BLaER1 treated with 17β-estradiol and CSF1 and Interleukin-3, amounts not matched to agents 10 nM and 100 nM (cell line): ENCODE data around the gene CD27.

Experiments used
- H3K27ac ChIP-seq, 11 experiments: shearing (Covaris generic); formaldehyde crosslinking; 2 replicates each; pipeline ENCODE4 v1.8.1; 2022
- H3K27me3 ChIP-seq, 11 experiments: shearing (Covaris generic); formaldehyde crosslinking; 2 replicates each; pipeline ENCODE4 v1.8.1; 2022
- H3K36me3 ChIP-seq, 11 experiments: shearing (Covaris generic); formaldehyde crosslinking; 2 replicates each; pipeline ENCODE4 v1.8.1; 2022
- H3K4me1 ChIP-seq, 10 experiments: shearing (Covaris generic); formaldehyde crosslinking; 2 replicates each; pipeline ENCODE4 v1.8.1; 2022
- H3K4me2 ChIP-seq, 11 experiments: shearing (Covaris generic); formaldehyde crosslinking; 2 replicates each; pipeline ENCODE4 v1.8.1; 2022
- H3K4me3 ChIP-seq, 10 experiments: shearing (Covaris generic); formaldehyde crosslinking; 2 replicates each; pipeline ENCODE4 v1.8.1; 2022
- H3K9ac ChIP-seq, 11 experiments: shearing (Covaris generic); formaldehyde crosslinking; 2 replicates each; pipeline ENCODE4 v1.8.1; 2022
- H3K9me3 ChIP-seq, 11 experiments: shearing (Covaris generic); formaldehyde crosslinking; replicated peaks in 1 of 11; 2 replicates each; pipeline ENCODE4 v1.8.1; 2022
- H4K20me1 ChIP-seq, 11 experiments: shearing (Covaris generic); formaldehyde crosslinking; 2 replicates each; pipeline ENCODE4 v1.8.1; 2022
- Cebpa-rat ChIP-seq, 11 experiments: shearing (Covaris generic); IDR thresholded peaks; 2 replicates each; pipeline ENCODE4 v1.8.1; 2022

CD27 gene

GRCh38 chr12:6430124-6430989 is 14.4 kb upstream of the CD27 start:
- no peaks in the 10 kb centered on the region for H3K36me3 ChIP-seq
- peak overlapping the region; percentile 60 to 87 (median 76) for H3K4me2 ChIP-seq
- H3K9me3 ChIP-seq, result no peaks in the 10 kb centered on the region
- H3K27me3 ChIP-seq, result no peaks in the 10 kb centered on the region
- H4K20me1 ChIP-seq, result no peaks in the 10 kb centered on the region
- peak overlapping the region in 5 of 10 experiments; percentile 0 to 45 (median 13); a peak in 3 of 20 replicates for H3K4me3 ChIP-seq
- H3K27ac ChIP-seq, result peak overlapping the region; percentile 62 to 98 (median 76); a peak in 21 of 22 replicates
- H3K9ac ChIP-seq, result peak overlapping the region; percentile 44 to 75 (median 61); a peak in 19 of 22 replicates
- H3K4me1 ChIP-seq, result peaks cover 72 to 97% (median 92%) of the 10 kb centered on the region in 10 experiments
- TF ChIP-seq Cebpa-rat (IDR thresholded peaks at IDR 0.05), result peak in 2 of 11 experiments; percentile 11 to 69; a peak in 3 of 22 replicates

- Histone ChIP-seq H3K27ac (peak overlapping the region in 3 of 11 experiments; percentile 27 to 98 (median 76); a peak in 2 of 22 replicates), H3K9ac (no peak overlapping the region), H3K4me1 (peaks cover 46 to 71% (median 67%) of the 10 kb centered on the region in 10 experiments), H3K4me2 (peak overlapping the region in 8 of 11 experiments; percentile 33 to 76 (median 64); a peak in 14 of 22 replicates), H3K36me3 (no peaks in the 10 kb centered on the region), H3K4me3 (no peak overlapping the region), H3K27me3 (no peaks in the 10 kb centered on the region), H4K20me1 (no peaks in the 10 kb centered on the region), H3K9me3 (no peaks in the 10 kb centered on the region)
- TF ChIP-seq Cebpa-rat (IDR thresholded peaks at IDR 0.05), result no peak
Measured at GRCh38 chr12:6432991-6433390, 11.8 kb upstream of the CD27 start.

GRCh38 chr12:6434205-6435140 is 10.3 kb upstream of the CD27 start:
- no peak for TF ChIP-seq Cebpa-rat (IDR thresholded peaks at IDR 0.05)
- Histone ChIP-seq H3K9ac (no peak overlapping the region), H3K4me2 (peak overlapping the region in 10 of 11 experiments; percentile 20 to 76 (median 64); a peak in 18 of 22 replicates)

GRCh38 chr12:6435961-6436715 is 8.6 kb upstream of the CD27 start:
- Histone ChIP-seq H3K4me1 (peaks cover 24 to 52% (median 39%) of the 10 kb centered on the region in 10 experiments), H3K4me3 (no peak overlapping the region), H3K4me2 (no peak overlapping the region), H3K36me3 (no peaks in the 10 kb centered on the region), H4K20me1 (no peaks in the 10 kb centered on the region), H3K9me3 (no peaks in the 10 kb centered on the region), H3K27ac (no peak overlapping the region), H3K27me3 (no peaks in the 10 kb centered on the region), H3K9ac (no peak overlapping the region)
- no peak for TF ChIP-seq Cebpa-rat (IDR thresholded peaks at IDR 0.05)

More at GRCh38 chr12:6434205-6435140, 10.3 kb upstream of the CD27 start:
- H3K27ac ChIP-seq, result peak overlapping the region in 2 of 11 experiments; percentile 15 to 35; a peak in 1 of 22 replicates
- H3K9me3 ChIP-seq, result no peaks in the 10 kb centered on the region
- no peak overlapping the region for H3K4me3 ChIP-seq
- peaks cover 38 to 61% (median 55%) of the 10 kb centered on the region in 10 experiments for H3K4me1 ChIP-seq
- no peaks in the 10 kb centered on the region for H3K27me3 ChIP-seq
- H4K20me1 ChIP-seq, result no peaks in the 10 kb centered on the region
- no peaks in the 10 kb centered on the region for H3K36me3 ChIP-seq

- H3K27me3 ChIP-seq, result no peaks in the 10 kb centered on the region
- no peaks in the 10 kb centered on the region for H3K36me3 ChIP-seq
- no peak overlapping the region for H3K27ac ChIP-seq
- no peak overlapping the region for H3K4me3 ChIP-seq
- TF ChIP-seq Cebpa-rat (IDR thresholded peaks at IDR 0.05), result no peak
- H3K9me3 ChIP-seq, result no peaks in the 10 kb centered on the region
- H3K9ac ChIP-seq, result no peak overlapping the region
- no peaks in the 10 kb centered on the region for H4K20me1 ChIP-seq
- H3K4me2 ChIP-seq, result no peak overlapping the region
- H3K4me1 ChIP-seq, result peaks cover 17 to 52% (median 36%) of the 10 kb centered on the region in 10 experiments
Measured at GRCh38 chr12:6437586-6437985, 7.2 kb upstream of the CD27 start.

GRCh38 chr12:6438345-6438744 is 6.4 kb upstream of the CD27 start:
- no peaks in the 10 kb centered on the region for H3K36me3 ChIP-seq
- H3K4me3 ChIP-seq, result no peak overlapping the region
- H3K9ac ChIP-seq, result no peak overlapping the region
- H3K9me3 ChIP-seq, result no peaks in the 10 kb centered on the region
- no peak overlapping the region for H3K27ac ChIP-seq
- peaks cover 17 to 52% (median 36%) of the 10 kb centered on the region in 10 experiments for H3K4me1 ChIP-seq
- 0 out of 22 replicates have a peak overlapping the region, but pooled peaks of 1 of the 11 experiments have one; percentile 7 for H3K4me2 ChIP-seq
- H3K27me3 ChIP-seq, result no peaks in the 10 kb centered on the region
- TF ChIP-seq Cebpa-rat (IDR thresholded peaks at IDR 0.05), result no peak
- H4K20me1 ChIP-seq, result no peaks in the 10 kb centered on the region

GRCh38 chr12:6440391-6440790 is 4.4 kb upstream of the CD27 start:
- Histone ChIP-seq H3K4me2 (0 out of 22 replicates have a peak overlapping the region, but pooled peaks of 1 of the 11 experiments have one; percentile 10), H4K20me1 (no peaks in the 10 kb centered on the region), H3K4me1 (peaks cover 27 to 55% (median 39%) of the 10 kb centered on the region in 10 experiments), H3K27ac (no peak overlapping the region), H3K9ac (no peak overlapping the region), H3K27me3 (no peaks in the 10 kb centered on the region), H3K4me3 (no peak overlapping the region), H3K9me3 (no peaks in the 10 kb centered on the region), H3K36me3 (peaks cover 0 to 7% (median 0%) of the 10 kb centered on the region in 11 experiments; a peak in 1 of 22 replicates)
- no peak for TF ChIP-seq Cebpa-rat (IDR thresholded peaks at IDR 0.05)

- Histone ChIP-seq H3K27ac (peak overlapping the region in 7 of 11 experiments; percentile 27 to 71 (median 58); a peak in 13 of 22 replicates), H3K9me3 (no peaks in the 10 kb centered on the region), H3K27me3 (no peaks in the 10 kb centered on the region), H3K4me1 (peaks cover 47 to 79% (median 64%) of the 10 kb centered on the region in 10 experiments), H4K20me1 (no peaks in the 10 kb centered on the region), H3K4me3 (no peak overlapping the region), H3K4me2 (peak overlapping the region; percentile 19 to 95 (median 81)), H3K9ac (peak overlapping the region in 5 of 11 experiments; percentile 8 to 56 (median 27); a peak in 7 of 22 replicates), H3K36me3 (peaks cover 0 to 13% (median 0%) of the 10 kb centered on the region in 11 experiments; a peak in 2 of 22 replicates)
- peak in 1 of 11 experiments; percentile 38; a peak in 2 of 22 replicates for TF ChIP-seq Cebpa-rat (IDR thresholded peaks at IDR 0.05)
Measured at GRCh38 chr12:6442836-6443235, 1.9 kb upstream of the CD27 start.
